ENCODE measurements around the gene MED12L.

GRCh38 chr3:151425627-151426340 lies 340.3 kb downstream of the MED12L start:
- peak; percentile 53 for TF ChIP-seq CTCF (IDR thresholded peaks at IDR 0.05; ENCODE audit: low read length)
- no peak for TF ChIP-seq EZH2phosphoT487 (IDR thresholded peaks at IDR 0.05; ENCODE audit: low read length)
- no peak for TF ChIP-seq EZH2 (optimal IDR thresholded peaks at IDR 0.05; ENCODE audit: low read depth, low read length)
